Right atrium auricular region (tissue), 2 donors: Measurements from ENCODE around the gene GCK. TPM values are rescaled to one million over a fixed set of nuclear protein-coding genes. Genes with fewer than 3 reads are reported as not detected.

ENCODE experiments used
- DNase-seq: peaks from one replicate; pipeline ENCODE4 v3.0.0-alpha.2; 2019; ENCODE audit warnings: low spot score
- H3K27ac ChIP-seq, 2 donors: fragments of 200-600 bp; sonication (generic); 1 replicate in 1 of 2; 2 replicates in 1 of 2; pipeline ENCODE4 v1.5.1; 2016 to 2019
- H3K27me3 ChIP-seq, 2 donors: fragments of 200-600 bp; sonication (generic); one replicate each; pipeline versions ENCODE4 v1.5.1 to v1.6.0; 2017 to 2019
- H3K36me3 ChIP-seq: fragments of 200-600 bp; sonication (generic); one replicate; pipeline ENCODE4 v1.5.1; 2016
- H3K4me1 ChIP-seq, 2 donors: fragments of 200-600 bp; sonication (generic); one replicate each; pipeline versions ENCODE4 v1.5.1 to v1.6.0; 2017 to 2019
- H3K4me3 ChIP-seq, 2 donors: fragments of 200-600 bp; sonication (generic); 1 replicate in 1 of 2; 2 replicates in 1 of 2; pipeline ENCODE4 v1.5.1; 2017 to 2019; ENCODE audit warnings: mild to moderate bottlenecking in 1 of 2, moderate library complexity in 1 of 2
- H3K9me3 ChIP-seq, 2 donors: fragments of 200-600 bp; sonication (generic); one replicate each; pipeline ENCODE4 v1.5.1; 2019
- CTCF ChIP-seq, 2 donors: fragments of 200-600 bp; sonication (generic); IDR thresholded peaks; one replicate each; pipeline ENCODE4 v1.5.1; 2019; ENCODE audit warnings: antibody characterized with exemption in 2 of 2
- total RNA-seq, 2 donors: library from RNA; depleted of rRNA; stranded (reverse); fragments of >200 nt; gene quantifications; one replicate each; pipeline ENCODE4 v1.1.0, GENCODE V29; 2016

The GCK gene
- total RNA-seq, 2 donors from 2014 or later, result 11.1 to 21.0 TPM

- TF ChIP-seq CTCF (IDR thresholded peaks at IDR 0.05), result no peak
- Histone ChIP-seq H3K27ac (no peak overlapping the region), H3K4me1 (no peaks in the 10 kb centered on the region), H3K27me3 (no peaks in the 10 kb centered on the region), H3K36me3 (peaks cover 3% of the 10 kb centered on the region), H3K9me3 (no peaks in the 10 kb centered on the region), H3K4me3 (no peak overlapping the region)
- DNase-seq, result no peak
These were observed 32.1 kb upstream of the GCK start for GRCh38 chr7:44221231-44221791.

DNA sequence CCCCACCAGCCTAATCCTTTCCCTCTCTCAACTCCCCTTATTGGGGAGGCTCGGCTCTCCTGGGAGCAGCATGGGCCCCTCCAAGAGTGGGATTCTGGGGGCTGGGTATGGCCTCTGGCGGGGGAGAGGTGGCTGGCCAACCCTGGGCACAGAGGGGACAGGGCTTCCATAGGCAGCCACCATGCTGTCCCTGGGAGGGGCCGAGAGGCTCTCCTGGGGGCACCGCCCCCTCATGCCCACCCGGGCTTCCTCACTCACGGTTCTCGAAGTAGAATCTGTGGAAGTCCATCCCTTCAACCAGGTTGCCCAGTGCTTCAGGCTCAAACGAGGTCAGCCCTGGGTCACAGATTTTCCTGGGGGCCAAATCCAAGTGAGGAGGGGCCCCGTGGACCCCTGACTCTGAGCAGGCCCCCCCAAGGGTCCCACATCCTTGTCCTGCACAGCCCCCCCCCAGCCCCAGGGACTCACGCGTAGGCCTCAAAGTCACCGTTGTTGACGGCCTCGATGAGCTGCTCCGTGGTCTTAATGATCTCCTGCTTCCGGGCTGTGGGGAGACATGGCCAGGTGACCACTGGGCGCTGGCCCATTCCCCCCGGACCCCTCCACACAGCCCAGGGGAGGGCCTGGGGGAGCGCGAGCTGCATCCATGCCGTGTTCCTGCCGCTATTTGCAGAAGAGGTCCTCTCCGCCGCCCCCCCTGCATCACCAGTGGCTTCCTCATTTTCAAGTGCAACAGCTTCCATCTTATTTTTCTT, 31.3 kb upstream of the GCK start:
- H3K27me3 ChIP-seq, result no peaks in the 10 kb centered on the region
- no peak for TF ChIP-seq CTCF (IDR thresholded peaks at IDR 0.05)
- DNase-seq, result no peak

GRCh38 chr7:44220046-44220357, 30.8 kb upstream of the GCK start:
- Histone ChIP-seq H3K9me3 (no peaks in the 10 kb centered on the region), H3K36me3 (peaks cover 3% of the 10 kb centered on the region), H3K4me1 (no peaks in the 10 kb centered on the region), H3K27me3 (no peaks in the 10 kb centered on the region), H3K27ac (no peak overlapping the region), H3K4me3 (no peak overlapping the region)
- no peak for TF ChIP-seq CTCF (IDR thresholded peaks at IDR 0.05)
- DNase-seq, result no peak

More for the DNA sequence above, 31.3 kb upstream of the GCK start:
- H3K36me3 ChIP-seq, result peaks cover 3% of the 10 kb centered on the region
- H3K4me1 ChIP-seq, result no peaks in the 10 kb centered on the region
- no peaks in the 10 kb centered on the region for H3K9me3 ChIP-seq
- H3K27ac ChIP-seq, result no peak overlapping the region
- H3K4me3 ChIP-seq, result no peak overlapping the region

GRCh38 chr7:44219371-44220045, 30.3 kb upstream of the GCK start:
- H3K27me3 ChIP-seq, result no peaks in the 10 kb centered on the region
- no peaks in the 10 kb centered on the region for H3K4me1 ChIP-seq
- no peaks in the 10 kb centered on the region for H3K9me3 ChIP-seq
- H3K27ac ChIP-seq, result no peak overlapping the region
- H3K36me3 ChIP-seq, result peaks cover 3% of the 10 kb centered on the region
- H3K4me3 ChIP-seq, result no peak overlapping the region
- TF ChIP-seq CTCF (IDR thresholded peaks at IDR 0.05), result no peak
- no peak for DNase-seq

DNA sequence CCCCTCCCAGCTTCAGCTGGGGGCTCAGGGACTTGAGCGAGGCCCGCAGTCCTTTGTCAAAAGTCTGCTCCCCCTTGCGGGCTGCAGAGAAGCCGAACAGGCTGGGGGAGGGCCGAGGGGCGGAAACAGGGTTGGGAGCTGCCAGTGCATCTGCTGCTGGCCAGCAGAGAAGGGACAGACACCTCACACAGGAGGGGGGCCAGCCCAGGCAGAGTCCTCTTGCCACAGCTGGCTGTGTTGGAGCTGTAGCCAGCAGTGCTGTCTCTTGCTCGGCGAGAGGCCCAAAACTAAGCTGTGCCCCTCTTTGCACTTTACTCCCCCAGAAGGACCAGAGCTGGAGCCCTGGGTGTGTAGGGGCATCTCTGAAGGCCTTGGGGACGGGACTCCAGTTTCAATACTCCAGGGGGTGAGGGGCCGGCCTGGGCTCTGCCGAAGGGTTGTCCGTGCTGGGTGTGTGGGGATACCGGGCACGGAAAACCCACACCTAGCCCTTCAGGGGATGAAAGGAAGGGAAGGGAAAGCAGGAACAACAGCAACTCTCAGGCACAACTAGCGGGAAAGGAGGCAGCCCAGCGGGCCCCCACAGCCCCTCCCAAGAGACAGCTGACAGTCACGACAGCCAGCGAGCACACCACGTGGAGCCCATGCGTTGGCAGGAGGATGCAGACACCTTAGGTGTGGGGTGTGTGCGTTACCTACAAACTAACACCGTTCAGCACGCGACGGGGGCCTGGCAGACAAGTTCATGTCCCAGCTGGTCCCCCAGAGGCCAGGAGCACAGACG, 29.4 kb upstream of the GCK start:
- Histone ChIP-seq H3K4me1 (no peaks in the 10 kb centered on the region), H3K36me3 (peaks cover 3% of the 10 kb centered on the region), H3K27ac (no peak overlapping the region), H3K4me3 (no peak overlapping the region), H3K9me3 (no peaks in the 10 kb centered on the region), H3K27me3 (no peaks in the 10 kb centered on the region)
- no peak for DNase-seq
- TF ChIP-seq CTCF (IDR thresholded peaks at IDR 0.05), result peak in 1 of 2 donors; percentile 23
